CD4-positive, alpha-beta T cell (primary cell): ENCODE results near the gene AGAP1. TPM values are rescaled to one million over a fixed set of nuclear protein-coding genes. Genes with fewer than 3 reads are reported as not detected.
A peak's percentile ranks its signal among the peaks of the same experiment; 100 is the strongest.

Experiments used
- ATAC-seq: fragments of 200-7000 bp; cut with Tn5 transposase; one replicate; pipeline ENCODE4 v1.10.0; 2022; ENCODE audit warnings: mild to moderate bottlenecking; ENCODE audit not compliant: poor library complexity
- CTCF ChIA-PET: fragments of 350-600 bp; sonication (Branson Sonifier 250); formaldehyde crosslinking; loops from one replicate; lab custom pipeline; 2021; ENCODE audit warnings: antibody characterized with exemption, inconsistent platforms; lab: Charles Lee
- POLR2A ChIA-PET: fragments of 350-600 bp; sonication (Branson Sonifier 250); formaldehyde crosslinking; loops from one replicate; lab custom pipeline; 2021; ENCODE audit warnings: antibody characterized with exemption, inconsistent platforms; lab: Charles Lee
- DNase-seq, 14 experiments: peaks; one replicate each; pipeline ENCODE4 v3.0.0-alpha.2; 2013 to 2020; ENCODE audit warnings: mixed read lengths in 2 of 14
- H3K27ac ChIP-seq, 2 donors: one replicate each; pipeline versions ENCODE4 v1.5.1 to v1.7.0; 2013; ENCODE audit warnings: low read length in 2 of 2, low read depth in 1 of 2, mild to moderate bottlenecking in 1 of 2
- H3K27me3 ChIP-seq, 2 experiments: 1 replicate in 1 of 2; 2 replicates in 1 of 2; pipeline versions ENCODE4 v1.6.1 to v1.7.0; 2013; ENCODE audit warnings: low read length in 2 of 2, control low read depth in 1 of 2, mild to moderate bottlenecking in 1 of 2, moderate library complexity in 1 of 2; ENCODE audit not compliant: insufficient read depth in 2 of 2, control insufficient read depth in 1 of 2
- H3K36me3 ChIP-seq: one replicate; pipeline ENCODE4 v1.6.1; 2013; ENCODE audit warnings: low read length, control low read depth; ENCODE audit not compliant: insufficient read depth
- H3K4me1 ChIP-seq: one replicate; pipeline ENCODE4 v1.6.1; 2013; ENCODE audit warnings: low read length, control low read depth; ENCODE audit not compliant: insufficient read depth
- H3K4me3 ChIP-seq: one replicate; pipeline ENCODE4 v1.5.1; 2013; ENCODE audit warnings: mild to moderate bottlenecking, low read length, moderate library complexity
- H3K9me3 ChIP-seq, 2 experiments: 1 replicate in 1 of 2; 2 replicates in 1 of 2; pipeline versions ENCODE4 v1.6.1 to v1.7.0; 2013; ENCODE audit warnings: low read length in 2 of 2, mild to moderate bottlenecking in 2 of 2, control low read depth in 1 of 2, moderate library complexity in 1 of 2; ENCODE audit not compliant: control insufficient read depth in 1 of 2, insufficient read depth in 1 of 2
- H3K27ac Mint-ChIP-seq: one replicate; pipeline ENCODE4 v1.8.0; 2020; ENCODE audit warnings: mixed read lengths
- H3K27me3 Mint-ChIP-seq: one replicate; pipeline ENCODE4 v1.8.0; 2021; ENCODE audit warnings: mixed read lengths
- H3K36me3 Mint-ChIP-seq: one replicate; pipeline ENCODE4 v1.8.0; 2021; ENCODE audit warnings: low read depth, mixed read lengths
- H3K4me1 Mint-ChIP-seq: one replicate; pipeline ENCODE4 v1.8.0; 2021; ENCODE audit warnings: low read depth, mixed read lengths
- H3K4me3 Mint-ChIP-seq: one replicate; pipeline ENCODE4 v1.8.0; 2020; ENCODE audit warnings: mild to moderate bottlenecking, mixed read lengths
- H3K9me3 Mint-ChIP-seq: one replicate; pipeline ENCODE4 v1.8.0; 2020; ENCODE audit warnings: mixed read lengths
- intact Hi-C, 2 experiments: fragments of 100-400 bp; cut with DNase I in 1 of 2; cut with micrococcal nuclease in 1 of 2; formaldehyde crosslinking; loops; one replicate each; pipeline versions ENCODE4 v1.15.1 to v1.9.0; 2023 to 2025; cut with DNase I, micrococcal nuclease
- total RNA-seq, 174 experiments: library from RNA in 2 of 174; stranded (reverse) in 2 of 174; gene quantifications; one replicate each; pipeline ENCODE4 v1.2.3 and lab custom pipeline; 2021 to 2026
- TF ChIP-seq, protein P1 (sequence below): fragments of 200-600 bp; IDR thresholded peaks from one replicate; pipeline ENCODE4 v1.8.0; 2022; ENCODE audit warnings: antibody characterized with exemption, mild to moderate bottlenecking

The AGAP1 gene
- total RNA-seq, 2 experiments from 2014 or later = 2.6 to 3.1 TPM

- intact Hi-C loops = loop anchor here (1.0 to 5.0 kb wide), 4 partner anchors 411 to 1306 kb away; no protein-coding TSS in a partner anchor
- peak in 13 of 14 experiments; percentile 11 to 68 (median 24) for DNase-seq
- Histone ChIP-seq H3K4me3 (no peak overlapping the region), H3K27me3 (no peaks in the 10 kb centered on the region), H3K4me1 (no peaks in the 10 kb centered on the region), H3K27ac (no peak overlapping the region), H3K36me3 (no peaks in the 10 kb centered on the region), H3K9me3 (no peaks in the 10 kb centered on the region)
- Mint-ChIP-seq H3K36me3 (no peaks in the 10 kb centered on the region), H3K4me3 (no peak overlapping the region), H3K4me1 (peaks cover 4% of the 10 kb centered on the region), H3K27ac (no peak overlapping the region), H3K27me3 (peaks cover 22% of the 10 kb centered on the region), H3K9me3 (no peaks in the 10 kb centered on the region)
- ATAC-seq = peak; percentile 57
- ChIA-PET POLR2A (no interaction called here), CTCF (interaction anchor here (0.5 to 1.4 kb wide), 3 partner anchors 9 to 758 kb away, joined by 3 to 4 read pairs (median 3); no protein-coding TSS in a partner anchor)
- TF ChIP-seq, protein P1, sequence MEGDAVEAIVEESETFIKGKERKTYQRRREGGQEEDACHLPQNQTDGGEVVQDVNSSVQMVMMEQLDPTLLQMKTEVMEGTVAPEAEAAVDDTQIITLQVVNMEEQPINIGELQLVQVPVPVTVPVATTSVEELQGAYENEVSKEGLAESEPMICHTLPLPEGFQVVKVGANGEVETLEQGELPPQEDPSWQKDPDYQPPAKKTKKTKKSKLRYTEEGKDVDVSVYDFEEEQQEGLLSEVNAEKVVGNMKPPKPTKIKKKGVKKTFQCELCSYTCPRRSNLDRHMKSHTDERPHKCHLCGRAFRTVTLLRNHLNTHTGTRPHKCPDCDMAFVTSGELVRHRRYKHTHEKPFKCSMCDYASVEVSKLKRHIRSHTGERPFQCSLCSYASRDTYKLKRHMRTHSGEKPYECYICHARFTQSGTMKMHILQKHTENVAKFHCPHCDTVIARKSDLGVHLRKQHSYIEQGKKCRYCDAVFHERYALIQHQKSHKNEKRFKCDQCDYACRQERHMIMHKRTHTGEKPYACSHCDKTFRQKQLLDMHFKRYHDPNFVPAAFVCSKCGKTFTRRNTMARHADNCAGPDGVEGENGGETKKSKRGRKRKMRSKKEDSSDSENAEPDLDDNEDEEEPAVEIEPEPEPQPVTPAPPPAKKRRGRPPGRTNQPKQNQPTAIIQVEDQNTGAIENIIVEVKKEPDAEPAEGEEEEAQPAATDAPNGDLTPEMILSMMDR = peak; percentile 93
These were observed 272.4 kb downstream of the AGAP1 start for GRCh38 chr2:235766278-235766677.

GRCh38 chr2:235768606-235769005 is 274.8 kb downstream of the AGAP1 start:
- H3K9me3 ChIP-seq = no peaks in the 10 kb centered on the region
- intact Hi-C loops = loop anchor here (5.0 kb wide), 2 partner anchors 409 to 1304 kb away; no protein-coding TSS in a partner anchor
- ChIA-PET CTCF (no interaction called here), POLR2A (no interaction called here)
- ATAC-seq (no peak), DNase-seq (no peak)
- Mint-ChIP-seq H3K27me3 (peaks cover 14% of the 10 kb centered on the region), H3K4me1 (peaks cover 4% of the 10 kb centered on the region), H3K9me3 (no peaks in the 10 kb centered on the region), H3K27ac (no peak overlapping the region), H3K4me3 (no peak overlapping the region), H3K36me3 (no peaks in the 10 kb centered on the region)
- H3K4me1 ChIP-seq = no peaks in the 10 kb centered on the region
- no peaks in the 10 kb centered on the region for H3K36me3 ChIP-seq
- H3K4me3 ChIP-seq = no peak overlapping the region
- no peak overlapping the region for H3K27ac ChIP-seq
- H3K27me3 ChIP-seq = no peaks in the 10 kb centered on the region
- TF ChIP-seq, protein P1 = no peak

DNA sequence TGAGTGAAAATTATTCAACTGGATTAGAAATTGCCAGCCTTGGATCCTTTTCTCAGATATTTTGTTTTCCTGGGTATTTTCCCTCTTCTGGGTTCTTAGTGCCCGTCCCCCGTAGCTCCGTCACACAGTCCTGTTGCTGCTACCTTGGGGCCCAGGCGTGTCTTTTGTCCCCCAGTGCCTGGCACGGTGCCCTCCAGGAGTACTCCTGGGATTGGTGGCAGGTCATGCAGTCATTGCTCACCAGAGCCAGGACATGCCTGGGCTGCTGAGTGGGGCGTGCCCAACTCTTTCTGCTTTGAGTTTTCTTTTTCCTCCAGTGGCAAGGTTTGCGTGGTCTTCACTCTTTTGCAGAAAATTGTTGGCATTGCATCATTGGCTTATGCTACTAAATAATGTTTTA is 275.2 kb downstream of the AGAP1 start:
- intact Hi-C loops = loop anchor here (5.0 kb wide), 2 partner anchors 408 to 1303 kb away; no protein-coding TSS in a partner anchor
- Mint-ChIP-seq H3K9me3 (no peaks in the 10 kb centered on the region), H3K27me3 (peaks cover 11% of the 10 kb centered on the region), H3K36me3 (no peaks in the 10 kb centered on the region), H3K27ac (no peak overlapping the region), H3K4me3 (no peak overlapping the region), H3K4me1 (peaks cover 4% of the 10 kb centered on the region)
- ATAC-seq (no peak), DNase-seq (no peak)
- Histone ChIP-seq H3K4me1 (no peaks in the 10 kb centered on the region), H3K27ac (no peak overlapping the region), H3K27me3 (no peaks in the 10 kb centered on the region), H3K9me3 (no peaks in the 10 kb centered on the region), H3K36me3 (no peaks in the 10 kb centered on the region), H3K4me3 (no peak overlapping the region)
- TF ChIP-seq, protein P1 = no peak
- CTCF ChIA-PET = no interaction called here
- POLR2A ChIA-PET = no interaction called here
